Activated CD4-positive, alpha-beta memory T cell treated with anti-CD3 and anti-CD28 coated beads, Interleukin-2, amount 10 ng/mL, durations not matched to agents 7 days and 5 days (primary cell): ENCODE results near the gene CNBD2. TPM values are rescaled to one million over a fixed set of nuclear protein-coding genes. Genes with fewer than 3 reads are reported as not detected.
"Not testable (repeated sequence)": the region's sequence is repeated elsewhere in the genome, so short reads cannot be mapped to it uniquely, and the experiment has no call there.

Experiments used
- CTCF ChIA-PET: fragments of 350-600 bp; sonication (Branson Sonifier 250); formaldehyde crosslinking; loops from one replicate; lab custom pipeline; 2021; ENCODE audit warnings: antibody characterized with exemption, inconsistent platforms; lab: Charles Lee
- POLR2A ChIA-PET: fragments of 350-600 bp; sonication (Branson Sonifier 250); formaldehyde crosslinking; loops from one replicate; lab custom pipeline; 2021; ENCODE audit warnings: antibody characterized with exemption; lab: Charles Lee
- DNase-seq: peaks from one replicate; pipeline ENCODE4 v3.0.0-alpha.2; 2020
- H3K27ac Mint-ChIP-seq: one replicate; pipeline ENCODE4 v1.8.0; 2021; ENCODE audit warnings: mild to moderate bottlenecking, mixed read lengths
- H3K27me3 Mint-ChIP-seq: one replicate; pipeline ENCODE4 v1.8.0; 2021; ENCODE audit warnings: mixed read lengths
- H3K36me3 Mint-ChIP-seq: one replicate; pipeline ENCODE4 v1.8.0; 2021; ENCODE audit warnings: low read depth, mixed read lengths
- H3K4me1 Mint-ChIP-seq: one replicate; pipeline ENCODE4 v1.8.0; 2021; ENCODE audit warnings: mixed read lengths
- H3K4me3 Mint-ChIP-seq: one replicate; pipeline ENCODE4 v1.8.0; 2021; ENCODE audit warnings: mild to moderate bottlenecking, mixed read lengths
- H3K9me3 Mint-ChIP-seq: one replicate; pipeline ENCODE4 v1.8.0; 2021; ENCODE audit warnings: mixed read lengths
- total RNA-seq, 2 experiments: library from RNA; stranded (reverse); gene quantifications; one replicate each; pipeline ENCODE4 v1.2.3, GENCODE V29; 2021

The CNBD2 gene
- total RNA-seq, 2 experiments from 2014 or later, result 4.6 to 5.4 TPM

GRCh38 chr20:35952480-35953386, 15.7 kb upstream of the CNBD2 start:
- Mint-ChIP-seq H3K36me3 (peaks cover 21% of the 10 kb centered on the region), H3K9me3 (no peaks in the 10 kb centered on the region), H3K27ac (peak overlapping the region; percentile 100), H3K27me3 (no peaks in the 10 kb centered on the region), H3K4me1 (peaks cover 33% of the 10 kb centered on the region), H3K4me3 (peak overlapping the region; percentile 99)
- no peak for DNase-seq
- POLR2A ChIA-PET, result interaction anchor here (0.6 to 4.0 kb wide), 32 partner anchors 9 to 1959 kb away, joined by 3 to 133 read pairs (median 4); partner anchors contain the start of genes CEP250, CNBD2, CPNE1 and ERGIC3
- CTCF ChIA-PET, result interaction anchor here (0.6 to 4.4 kb wide), 11 partner anchors 12 to 1252 kb away, joined by 3 to 49 read pairs (median 13); partner anchors contain the start of genes CEP250, CPNE1, PHF20 and RBM12

GRCh38 chr20:35953387-35954199, 14.8 kb upstream of the CNBD2 start:
- no peaks in the 10 kb centered on the region for H3K27me3 Mint-ChIP-seq
- peak; percentile 84 for DNase-seq
- CTCF ChIA-PET, result interaction anchor here (0.6 to 4.4 kb wide), 47 partner anchors 8 to 1944 kb away, joined by 3 to 49 read pairs (median 4); partner anchors contain the start of genes AAR2, CEP250, CPNE1 and EDEM2
- H3K36me3 Mint-ChIP-seq, result peaks cover 13% of the 10 kb centered on the region
- peaks cover 25% of the 10 kb centered on the region for H3K4me1 Mint-ChIP-seq
- no peaks in the 10 kb centered on the region for H3K9me3 Mint-ChIP-seq
- peak overlapping the region; percentile 100 for H3K27ac Mint-ChIP-seq
- POLR2A ChIA-PET, result interaction anchor here (0.6 to 4.0 kb wide), 66 partner anchors 8 to 1960 kb away, joined by 3 to 133 read pairs (median 4); partner anchors contain the start of genes AAR2, CEP250, CNBD2 and CPNE1
- H3K4me3 Mint-ChIP-seq, result peak overlapping the region; percentile 99

GRCh38 chr20:35954200-35954906, 14.0 kb upstream of the CNBD2 start, which contains the start of gene SCAND1:
Gene SCAND1 (minus strand): TSS chr20:35954502. CDS start chr20:35954284, 218 bp downstream.
- peaks cover 25% of the 10 kb centered on the region for H3K4me1 Mint-ChIP-seq

DNA sequence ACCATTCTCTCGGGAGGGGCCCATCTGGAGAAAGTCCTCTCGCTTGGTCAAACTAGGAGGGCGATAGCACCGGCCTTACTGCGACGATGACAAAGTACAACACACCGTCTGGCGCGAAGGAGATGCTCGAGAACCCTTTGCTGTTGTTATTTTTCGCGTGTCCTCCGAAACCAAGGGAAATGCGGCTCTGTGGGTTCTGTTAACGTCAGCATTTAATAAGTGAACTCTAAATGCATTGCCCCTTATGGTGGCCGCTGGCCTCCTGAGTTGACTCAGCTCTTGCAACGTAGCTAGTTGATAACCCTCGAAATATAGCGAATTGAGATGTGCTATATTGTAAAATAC, 13.5 kb upstream of the CNBD2 start:
- peak; percentile 52 for DNase-seq
- peaks cover 2% of the 10 kb centered on the region for H3K9me3 Mint-ChIP-seq
- POLR2A ChIA-PET, result interaction anchor here (0.9 to 4.0 kb wide), 35 partner anchors 10 to 1224 kb away, joined by 3 to 133 read pairs (median 6); partner anchors contain the start of genes AAR2, CEP250, CNBD2 and CPNE1
- H3K4me3 Mint-ChIP-seq, result peak overlapping the region; percentile 99
- CTCF ChIA-PET, result interaction anchor here (0.8 to 4.4 kb wide), 33 partner anchors 9 to 641 kb away, joined by 3 to 49 read pairs (median 6); partner anchors contain the start of genes CEP250, CPNE1, ERGIC3 and PHF20
- peaks cover 13% of the 10 kb centered on the region for H3K36me3 Mint-ChIP-seq
- H3K27ac Mint-ChIP-seq, result peak overlapping the region; percentile 100
- peaks cover 25% of the 10 kb centered on the region for H3K4me1 Mint-ChIP-seq
- no peaks in the 10 kb centered on the region for H3K27me3 Mint-ChIP-seq

More at GRCh38 chr20:35954200-35954906, 14.0 kb upstream of the CNBD2 start, which contains the start of gene SCAND1:
- H3K27ac Mint-ChIP-seq, result peak within 1 kb of the TSS; percentile 100
- peaks cover 13% of the 10 kb centered on the region for H3K36me3 Mint-ChIP-seq
- POLR2A ChIA-PET, result interaction anchor here (0.6 to 4.0 kb wide), 57 partner anchors 9 to 1961 kb away, joined by 3 to 133 read pairs (median 5); partner anchors contain the start of genes AAR2, CEP250, CNBD2 and CPNE1
- no peaks in the 10 kb centered on the region for H3K27me3 Mint-ChIP-seq
- CTCF ChIA-PET, result interaction anchor here (0.6 to 4.4 kb wide), 49 partner anchors 9 to 1945 kb away, joined by 3 to 49 read pairs (median 4); partner anchors contain the start of genes AAR2, CEP250, CPNE1 and EDEM2
- DNase-seq, result peak; percentile 97
- H3K9me3 Mint-ChIP-seq, result peaks cover 2% of the 10 kb centered on the region
- H3K4me3 Mint-ChIP-seq, result peak within 1 kb of the TSS; percentile 99

DNA sequence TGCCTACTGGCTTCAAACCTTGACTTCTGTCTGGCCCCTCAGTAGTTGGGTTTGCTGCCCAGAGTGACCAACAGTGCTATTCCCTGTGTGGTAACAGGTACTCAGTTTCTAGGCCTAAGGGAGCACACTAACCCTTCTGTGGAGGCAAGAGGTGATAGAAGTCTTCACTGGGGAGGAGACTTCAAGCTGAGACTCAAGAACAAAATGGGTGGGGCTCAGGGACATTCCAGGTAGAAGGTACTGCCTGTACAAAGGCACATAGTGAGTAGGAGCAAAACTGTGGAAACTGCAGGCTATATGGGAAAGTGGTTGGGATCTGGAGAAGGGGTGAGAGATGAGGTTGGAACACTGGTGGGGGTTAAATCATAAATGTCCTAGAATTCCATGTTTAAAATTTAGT, 11.8 kb upstream of the CNBD2 start:
- H3K9me3 Mint-ChIP-seq, result peaks cover 2% of the 10 kb centered on the region
- POLR2A ChIA-PET, result no interaction called here
- DNase-seq, result no peak
- peaks cover 4% of the 10 kb centered on the region for H3K27me3 Mint-ChIP-seq
- peaks cover 22% of the 10 kb centered on the region for H3K4me1 Mint-ChIP-seq
- H3K4me3 Mint-ChIP-seq, result no peak overlapping the region
- no peak overlapping the region for H3K27ac Mint-ChIP-seq
- peaks cover 11% of the 10 kb centered on the region for H3K36me3 Mint-ChIP-seq
- CTCF ChIA-PET, result interaction anchor here (4.4 kb wide), 1 partner anchor 37 kb away, joined by 27 read pairs; no protein-coding TSS in a partner anchor

- DNase-seq, H3K4me1 Mint-ChIP-seq, H3K27me3 Mint-ChIP-seq, POLR2A ChIA-PET, H3K36me3 Mint-ChIP-seq, H3K4me3 Mint-ChIP-seq, H3K27ac Mint-ChIP-seq, H3K9me3 Mint-ChIP-seq, CTCF ChIA-PET: not testable (repeated sequence)
These were observed 9.1 kb upstream of the CNBD2 start for GRCh38 chr20:35959291-35959690.

DNA sequence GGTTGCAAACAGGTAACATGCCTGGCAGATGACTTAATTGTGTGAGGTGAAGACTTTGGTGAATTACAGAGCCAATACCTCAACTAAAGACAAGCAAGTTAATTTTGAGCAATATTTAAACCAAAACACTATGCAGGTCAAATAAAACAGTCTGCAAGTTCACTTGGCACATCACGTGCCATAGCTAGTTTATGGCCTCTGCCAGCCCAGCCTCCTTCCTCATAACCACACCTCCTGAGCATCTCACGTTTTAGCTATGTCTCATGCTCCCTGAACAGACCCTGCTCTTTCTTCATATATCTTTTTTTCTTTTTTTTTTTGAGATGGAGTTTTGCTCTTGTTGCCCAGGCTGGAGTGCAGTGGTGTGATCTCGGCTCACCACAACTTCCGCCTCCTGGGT, 4.5 kb upstream of the CNBD2 start:
- H3K4me3 Mint-ChIP-seq, result no peak overlapping the region
- H3K27me3 Mint-ChIP-seq, result peaks cover 18% of the 10 kb centered on the region
- ChIA-PET POLR2A (interaction anchor here (0.9 kb wide), 1 partner anchor 10 kb away, joined by 3 read pairs; the partner anchor contains the start of gene SCAND1), CTCF (interaction anchor here (0.7 to 3.3 kb wide), 2 partner anchors 9 to 31 kb away, joined by 4 to 14 read pairs; partner anchors contain the start of gene SCAND1)
- H3K27ac Mint-ChIP-seq, result no peak overlapping the region
- H3K36me3 Mint-ChIP-seq, result no peaks in the 10 kb centered on the region
- peaks cover 3% of the 10 kb centered on the region for H3K4me1 Mint-ChIP-seq
- DNase-seq, result no peak
- H3K9me3 Mint-ChIP-seq, result peaks cover 1% of the 10 kb centered on the region

GRCh38 chr20:35968930-35969329, 540 bp downstream of the CNBD2 start:
- CTCF ChIA-PET, result interaction anchor here (0.6 to 1.3 kb wide), 2 partner anchors 26 to 590 kb away, joined by 3 read pairs; no protein-coding TSS in a partner anchor
- Mint-ChIP-seq H3K9me3 (no peaks in the 10 kb centered on the region), H3K36me3 (no peaks in the 10 kb centered on the region), H3K27me3 (peaks cover 14% of the 10 kb centered on the region), H3K4me1 (peaks cover 3% of the 10 kb centered on the region), H3K27ac (no peak overlapping the region), H3K4me3 (no peak overlapping the region)
- POLR2A ChIA-PET, result interaction anchor here (0.7 kb wide), 1 partner anchor 16 kb away, joined by 3 read pairs; no protein-coding TSS in a partner anchor
- no peak for DNase-seq

- Mint-ChIP-seq H3K27me3 (peaks cover 4% of the 10 kb centered on the region), H3K4me3 (no peak overlapping the region), H3K9me3 (no peaks in the 10 kb centered on the region), H3K36me3 (no peaks in the 10 kb centered on the region), H3K27ac (no peak overlapping the region), H3K4me1 (no peaks in the 10 kb centered on the region)
- no peak for DNase-seq
- ChIA-PET POLR2A (interaction anchor here (1.2 kb wide), 1 partner anchor 17 kb away, joined by 4 read pairs; the partner anchor contains the start of gene SCAND1), CTCF (interaction anchor here (0.7 to 1.1 kb wide), 2 partner anchors 19 to 21 kb away, joined by 3 to 4 read pairs; no protein-coding TSS in a partner anchor)
These were observed 3.6 kb downstream of the CNBD2 start for GRCh38 chr20:35971981-35972380.

DNA sequence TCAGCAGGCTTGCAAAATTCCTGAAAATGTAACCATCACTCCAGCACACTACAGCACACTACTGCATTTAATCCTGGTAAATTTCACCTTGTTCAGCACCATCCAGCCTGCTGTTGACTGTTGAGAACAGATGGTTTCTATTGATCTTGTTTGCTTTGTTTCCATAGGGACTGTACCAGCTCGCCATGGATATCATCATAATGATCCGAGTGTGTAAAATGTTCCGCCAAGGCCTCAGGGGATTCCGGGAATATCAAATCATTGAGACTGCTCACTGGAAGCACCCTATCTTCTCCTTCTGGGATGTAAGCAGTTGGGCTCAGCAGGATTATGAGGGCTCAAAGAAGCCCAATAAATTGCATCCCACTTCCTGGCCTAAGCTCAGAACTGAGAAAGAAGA, 4.1 kb downstream of the CNBD2 start:
- H3K27ac Mint-ChIP-seq, result no peak overlapping the region
- no peak overlapping the region for H3K4me3 Mint-ChIP-seq
- no peaks in the 10 kb centered on the region for H3K9me3 Mint-ChIP-seq
- DNase-seq, result no peak
- POLR2A ChIA-PET, result interaction anchor here (1.2 kb wide), 1 partner anchor 18 kb away, joined by 4 read pairs; the partner anchor contains the start of gene SCAND1
- no peaks in the 10 kb centered on the region for H3K36me3 Mint-ChIP-seq
- no peaks in the 10 kb centered on the region for H3K4me1 Mint-ChIP-seq
- CTCF ChIA-PET, result interaction anchor here (0.7 to 1.1 kb wide), 2 partner anchors 19 to 21 kb away, joined by 3 to 4 read pairs; no protein-coding TSS in a partner anchor
- H3K27me3 Mint-ChIP-seq, result peaks cover 4% of the 10 kb centered on the region

DNA sequence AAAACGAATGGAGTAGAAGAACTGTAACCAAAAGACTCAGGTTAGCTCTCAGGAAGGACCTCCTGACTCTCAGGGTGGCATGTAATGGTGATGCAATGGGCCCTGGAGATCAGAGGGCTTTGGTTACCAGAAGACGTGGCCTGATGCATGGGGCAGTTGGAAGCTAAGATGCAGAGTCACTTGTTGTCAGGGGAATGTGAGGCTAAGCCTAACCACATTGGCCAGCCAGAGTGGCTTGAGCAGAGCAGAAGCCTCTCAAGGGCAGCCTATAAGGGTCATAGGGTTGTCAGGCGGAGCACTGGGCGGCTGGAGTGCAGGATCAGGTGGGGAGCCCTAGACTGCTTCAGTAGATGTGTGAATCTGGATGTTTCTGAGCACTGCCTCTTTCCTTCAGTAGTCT, 5.9 kb downstream of the CNBD2 start:
- no peak for DNase-seq
- H3K27me3 Mint-ChIP-seq, result no peaks in the 10 kb centered on the region
- ChIA-PET CTCF (no interaction called here), POLR2A (no interaction called here)
- H3K36me3 Mint-ChIP-seq, result no peaks in the 10 kb centered on the region
- no peaks in the 10 kb centered on the region for H3K4me1 Mint-ChIP-seq
- H3K27ac Mint-ChIP-seq, result no peak overlapping the region
- no peaks in the 10 kb centered on the region for H3K9me3 Mint-ChIP-seq
- no peak overlapping the region for H3K4me3 Mint-ChIP-seq
